Measurements from ENCODE around the gene PCDH19. TPM values are rescaled to one million over a fixed set of nuclear protein-coding genes. Genes with fewer than 3 reads are reported as not detected.

The PCDH19 gene
- total RNA-seq, 4 donors from 2014 or later: 5.5 to 8.8 (median 6.0) TPM

- DNase-seq (ENCODE audit: low spot score in 2 of 2): no peak
- no peaks in the 10 kb centered on the region for H3K9me3 ChIP-seq
- H3K4me3 ChIP-seq: no peak overlapping the region
- TF ChIP-seq CTCF (IDR thresholded peaks at IDR 0.05): no peak
- no peak for TF ChIP-seq EP300 (IDR thresholded peaks at IDR 0.05)
- TF ChIP-seq POLR2A (IDR thresholded peaks at IDR 0.05): no peak
- H3K36me3 ChIP-seq: no peaks in the 10 kb centered on the region
- no peaks in the 10 kb centered on the region for H3K4me1 ChIP-seq
- no peak overlapping the region for H3K27ac ChIP-seq
- no peaks in the 10 kb centered on the region for H3K27me3 ChIP-seq
Measured at GRCh38 chrX:100265179-100265578, 144.9 kb downstream of the PCDH19 start.

GRCh38 chrX:100264200-100264599, 145.9 kb downstream of the PCDH19 start:
- Histone ChIP-seq H3K27me3 (no peaks in the 10 kb centered on the region), H3K9me3 (no peaks in the 10 kb centered on the region), H3K27ac (no peak overlapping the region), H3K4me3 (no peak overlapping the region), H3K36me3 (no peaks in the 10 kb centered on the region), H3K4me1 (no peaks in the 10 kb centered on the region)
- 37 to 71% methylated on average over 2 of the region's 2 CpGs for WGBS, 2 donors
- TF ChIP-seq POLR2A (IDR thresholded peaks at IDR 0.05) (no peak), CTCF (IDR thresholded peaks at IDR 0.05) (no peak), EP300 (IDR thresholded peaks at IDR 0.05) (no peak)
- no peak for DNase-seq (ENCODE audit: low spot score in 2 of 2)

- DNase-seq (ENCODE audit: low spot score in 2 of 2): no peak
- H3K4me3 ChIP-seq: no peak overlapping the region
- no peaks in the 10 kb centered on the region for H3K9me3 ChIP-seq
- no peaks in the 10 kb centered on the region for H3K27me3 ChIP-seq
- no peak overlapping the region for H3K27ac ChIP-seq
- no peaks in the 10 kb centered on the region for H3K36me3 ChIP-seq
- WGBS, 2 donors: 56 to 60% methylated on average over 3 of the region's 3 CpGs
- no peaks in the 10 kb centered on the region for H3K4me1 ChIP-seq
- no peak for TF ChIP-seq EP300 (IDR thresholded peaks at IDR 0.05)
- TF ChIP-seq POLR2A (IDR thresholded peaks at IDR 0.05): no peak
- no peak for TF ChIP-seq CTCF (IDR thresholded peaks at IDR 0.05)
Measured at GRCh38 chrX:100263650-100264049, 146.4 kb downstream of the PCDH19 start.

GRCh38 chrX:100248885-100249493, 161.1 kb downstream of the PCDH19 start:
- Histone ChIP-seq H3K36me3 (no peaks in the 10 kb centered on the region), H3K4me3 (no peak overlapping the region), H3K27ac (no peak overlapping the region), H3K4me1 (no peaks in the 10 kb centered on the region), H3K27me3 (no peaks in the 10 kb centered on the region), H3K9me3 (no peaks in the 10 kb centered on the region)
- no peak for DNase-seq (ENCODE audit: low spot score in 2 of 2)
- WGBS, 2 donors: 71 to 88% methylated on average over 4 of the region's 4 CpGs
- TF ChIP-seq POLR2A (IDR thresholded peaks at IDR 0.05) (no peak), EP300 (IDR thresholded peaks at IDR 0.05) (no peak), CTCF (IDR thresholded peaks at IDR 0.05) (no peak)

- no peaks in the 10 kb centered on the region for H3K27me3 ChIP-seq
- H3K4me3 ChIP-seq: no peak overlapping the region
- no peaks in the 10 kb centered on the region for H3K36me3 ChIP-seq
- no peaks in the 10 kb centered on the region for H3K4me1 ChIP-seq
- H3K27ac ChIP-seq: no peak overlapping the region
- H3K9me3 ChIP-seq: no peaks in the 10 kb centered on the region
- TF ChIP-seq EP300 (IDR thresholded peaks at IDR 0.05) (no peak), POLR2A (IDR thresholded peaks at IDR 0.05) (no peak), CTCF (IDR thresholded peaks at IDR 0.05) (no peak)
- no peak for DNase-seq (ENCODE audit: low spot score in 2 of 2)
Measured at GRCh38 chrX:100247826-100248225, 162.2 kb downstream of the PCDH19 start.

All from tibial nerve (tissue), 4 donors.